HL-60 (cell line): ENCODE data around the gene CYB5R4.

Experiments
- CTCF ChIP-seq: IDR thresholded peaks from one replicate; pipeline ENCODE4 v1.5.1; 2011; ENCODE audit warnings: low read length, control low read depth, inconsistent platforms; ENCODE audit not compliant: insufficient read depth
- POLR2AphosphoS5 ChIP-seq: IDR thresholded peaks from 2 replicates; pipeline ENCODE4 v1.6.1; 2012; ENCODE audit warnings: low read depth

GRCh38 chr6:83867527-83868161 is 8.2 kb downstream of the CYB5R4 start:
- TF ChIP-seq CTCF (no peak), POLR2AphosphoS5 (no peak)
